HepG2 (cell line): ENCODE measurements around the gene SNCA. TPM values are rescaled to one million over a fixed set of nuclear protein-coding genes. Genes with fewer than 3 reads are reported as not detected.

ENCODE experiments used
- ATAC-seq: fragments of 200-7000 bp; cut with Tn5 transposase; 3 replicates; pipeline ENCODE4 v1.9.1; 2020; ENCODE audit warnings: mild to moderate bottlenecking, moderate library complexity
- BruUV-seq: library from RNA; stranded (reverse); fragments of 400-500 nt; replicated peaks from 2 replicates; lab custom pipeline; 2021; lab: Mats Ljungman, UMichigan
- CTCF ChIA-PET: fragments of 300-600 bp; formaldehyde crosslinking; extraction: SDS; loops from one replicate; lab custom pipeline; 2021; ENCODE audit warnings: low total read pairs, inconsistent platforms, low intra/inter-chr PET ratio; lab: Yijun Ruan, JAX
- POLR2A ChIA-PET: fragments of 350-600 bp; sonication (Branson Sonifier 250); formaldehyde crosslinking; loops from one replicate; lab custom pipeline; 2020; ENCODE audit warnings: antibody characterized with exemption, inconsistent platforms; lab: Yijun Ruan, JAX
- DNase-seq: peaks from one replicate; pipeline ENCODE4 v3.0.0-alpha.2; 2015; ENCODE audit warnings: low spot score
- FAIRE-seq: peaks from 3 replicates; lab custom pipeline; 2011; peaks lifted over from hg19 to GRCh38; lab: Jason Lieb, UNC
- H2AFZ ChIP-seq: one replicate; pipeline ENCODE4 v1.6.1; 2011; ENCODE audit warnings: low read length, inconsistent platforms
- H3K27ac ChIP-seq: fragments of 300-600 bp; 3 replicates; pipeline ENCODE4 v1.8.0; 2011; ENCODE audit warnings: mixed run types, mild to moderate bottlenecking, mixed read lengths, low read length, inconsistent platforms; ENCODE audit not compliant: insufficient read depth; ENCODE audit errors: extremely low read length
- H3K27me3 ChIP-seq, 2 experiments: fragments of 200-600 bp in 1 of 2; 2 replicates in 1 of 2; 3 replicates in 1 of 2; pipeline versions ENCODE4 v1.6.0 to v1.8.0; 2011; ENCODE audit warnings: low read length in 2 of 2, mild to moderate bottlenecking in 2 of 2, moderate library complexity in 2 of 2, inconsistent platforms in 1 of 2; ENCODE audit not compliant: insufficient read depth in 2 of 2, control insufficient read depth in 1 of 2
- H3K36me3 ChIP-seq, 2 experiments: fragments of 200-600 bp in 1 of 2; replicated peaks in 1 of 2; 2 replicates in 1 of 2; 3 replicates in 1 of 2; pipeline versions ENCODE4 v1.5.1 to v1.8.0; 2011; ENCODE audit warnings: low read length in 2 of 2, inconsistent platforms in 1 of 2; ENCODE audit not compliant: insufficient read depth in 2 of 2, control insufficient read depth in 1 of 2
- H3K4me1 ChIP-seq: 2 replicates; pipeline ENCODE4 v1.5.1; 2012; ENCODE audit warnings: low read length, inconsistent platforms; ENCODE audit not compliant: insufficient read depth
- H3K4me2 ChIP-seq: 2 replicates; pipeline ENCODE4 v1.6.0; 2011; ENCODE audit warnings: low read depth, low read length, inconsistent platforms
- H3K4me3 ChIP-seq, 3 experiments: fragments of 200-600 bp in 1 of 3; sonication (generic), shearing (Covaris generic) in 1 of 3; replicated peaks in 1 of 3; 2 replicates each; pipeline ENCODE4 v1.5.1; 2011 to 2016; ENCODE audit warnings: low read length in 3 of 3, inconsistent platforms in 2 of 3, low read depth in 2 of 3, mild to moderate bottlenecking in 2 of 3, control low read depth in 1 of 3, mixed read lengths in 1 of 3; ENCODE audit not compliant: insufficient read depth in 1 of 3
- H3K79me2 ChIP-seq: one replicate; pipeline ENCODE4 v1.6.1; 2011; ENCODE audit warnings: low read length, inconsistent platforms; ENCODE audit not compliant: insufficient read depth
- H3K9ac ChIP-seq: 2 replicates; pipeline ENCODE4 v1.6.0; 2011; ENCODE audit warnings: mild to moderate bottlenecking, low read depth, low read length, inconsistent platforms; ENCODE audit not compliant: insufficient read depth
- H3K9me3 ChIP-seq: 2 replicates; pipeline ENCODE4 v1.5.1; 2012; ENCODE audit warnings: mild to moderate bottlenecking, low read length
- H4K20me1 ChIP-seq: 2 replicates; pipeline ENCODE4 v1.6.0; 2011; ENCODE audit warnings: inconsistent platforms, mild to moderate bottlenecking, low read length, moderate library complexity; ENCODE audit not compliant: insufficient read depth
- DMAP1 ChIP-seq: IDR thresholded peaks from 2 replicates; pipeline ENCODE4 v1.6.1; 2016
- FOSL2 ChIP-seq: sonication (generic); formaldehyde crosslinking; IDR thresholded peaks from 2 replicates; pipeline ENCODE4 v1.4.0; 2020; ENCODE audit warnings: missing genetic modification reagents
- IRF2 ChIP-seq: IDR thresholded peaks from 2 replicates; pipeline ENCODE4 v1.6.1; 2018; ENCODE audit warnings: missing genetic modification reagents, missing compliant biosample characterization
- PLRG1 ChIP-seq: fragments of 450-650 bp; conservative IDR thresholded peaks from 2 replicates; pipeline ENCODE4 v1.6.1; 2016
- SMAD9 ChIP-seq: sonication (generic); formaldehyde crosslinking; IDR thresholded peaks from 2 replicates; pipeline ENCODE4 v1.5.1; 2020; ENCODE audit warnings: mild to moderate bottlenecking, missing genetic modification reagents
- ZEB1 ChIP-seq: IDR thresholded peaks from 2 replicates; pipeline ENCODE4 v1.6.1; 2012; ENCODE audit warnings: mild to moderate bottlenecking, low read depth, inconsistent platforms; ENCODE audit not compliant: insufficient replicate concordance
- ZZZ3 ChIP-seq: sonication (generic); formaldehyde crosslinking; IDR thresholded peaks from 2 replicates; pipeline ENCODE4 v1.4.0; 2020; ENCODE audit warnings: missing genetic modification reagents, mild to moderate bottlenecking, borderline replicate concordance
- WGBS: methylation state at CpG from one replicate; pipeline ENCODE4 v1.1.6; 2017; ENCODE audit warnings: low lambda C conversion rate; 5-methylcytosine and 5-hydroxymethylcytosine counted together
- in situ Hi-C: cut with HindIII; loops from 2 replicates; pipeline ENCODE4 v1.10.0; 2017; ENCODE audit warnings: low pct_unique_long_range_greater_than_20kb; ENCODE audit not compliant: extremely low pct_ligation_motif_present
- intact Hi-C: fragments of 100-400 bp; cut with micrococcal nuclease; formaldehyde crosslinking; loops from one replicate; pipeline ENCODE4 v1.10.0; 2022; ENCODE audit not compliant: unreplicated experiment
- polyA plus RNA-seq, 8 experiments: library from polyadenylated mRNA; depleted of rRNA in 3 of 8; stranded (reverse) in 7 of 8; unstranded in 1 of 8; fragments of >200 nt; fragmentation: Illumina TruSeq in 4 of 8; extraction: Trizol in 4 of 8; gene quantifications; 2 replicates each; pipeline versions ENCODE4 v1.2.1 to v1.2.3, GENCODE V29; 2011 to 2016; ENCODE audit warnings: low read depth in 4 of 8, missing spikeins in 1 of 8, mixed read lengths in 1 of 8; ENCODE audit not compliant: insufficient read depth in 1 of 8
- total RNA-seq, 5 experiments: library from RNA; depleted of rRNA; stranded (reverse); fragments of >200 nt; fragmentation: Illumina TruSeq; extraction: Trizol; gene quantifications; 2 replicates each; pipeline ENCODE4 v1.2.3, GENCODE V29; 2016; ENCODE audit warnings: low read depth in 1 of 5
- TF ChIP-seq, protein P1 (sequence below): sonication (generic); formaldehyde crosslinking; IDR thresholded peaks from 2 replicates; pipeline ENCODE4 v1.4.0; 2020; ENCODE audit warnings: missing genetic modification reagents, mild to moderate bottlenecking, borderline replicate concordance
- TF ChIP-seq, protein P2 (sequence below): sonication (generic); formaldehyde crosslinking; IDR thresholded peaks from 2 replicates; pipeline ENCODE4 v1.4.0; 2020; ENCODE audit warnings: mild to moderate bottlenecking, missing genetic modification reagents
- TF ChIP-seq, protein P3 (sequence below): sonication (generic); formaldehyde crosslinking; IDR thresholded peaks from 2 replicates; pipeline ENCODE4 v1.5.0; 2020; ENCODE audit warnings: mild to moderate bottlenecking, missing genetic modification reagents
- TF ChIP-seq, protein P4 (sequence below): sonication (generic); formaldehyde crosslinking; IDR thresholded peaks from 2 replicates; pipeline ENCODE4 v1.8.1; 2022; ENCODE audit warnings: low read depth, mild to moderate bottlenecking, missing genetic modification reagents

Gene SNCA
- total and polyA plus RNA-seq, 2 of the 13 experiments (the other 11 are each of a cell fraction or from before 2014, with no cell fraction given), result not detected

DNA sequence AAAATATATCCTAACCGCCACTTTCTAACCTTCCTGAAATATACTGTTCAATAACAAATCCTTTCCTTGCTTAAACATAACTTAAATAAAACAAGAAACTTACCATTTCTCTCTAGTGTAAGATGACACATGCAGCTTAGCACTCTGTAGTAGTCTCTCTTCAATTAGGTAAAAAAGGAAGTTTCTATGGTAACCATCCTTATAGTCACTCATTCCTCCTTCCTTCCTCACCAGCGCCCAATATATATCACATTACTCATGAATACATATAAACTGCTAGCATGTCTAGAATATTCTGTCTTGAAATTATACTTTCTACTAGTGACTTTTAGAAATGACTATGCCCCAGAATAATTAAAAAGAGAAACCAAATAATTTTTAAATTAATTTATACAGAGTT is 112.2 kb downstream of the SNCA start (continued):
- TF ChIP-seq, protein P1, sequence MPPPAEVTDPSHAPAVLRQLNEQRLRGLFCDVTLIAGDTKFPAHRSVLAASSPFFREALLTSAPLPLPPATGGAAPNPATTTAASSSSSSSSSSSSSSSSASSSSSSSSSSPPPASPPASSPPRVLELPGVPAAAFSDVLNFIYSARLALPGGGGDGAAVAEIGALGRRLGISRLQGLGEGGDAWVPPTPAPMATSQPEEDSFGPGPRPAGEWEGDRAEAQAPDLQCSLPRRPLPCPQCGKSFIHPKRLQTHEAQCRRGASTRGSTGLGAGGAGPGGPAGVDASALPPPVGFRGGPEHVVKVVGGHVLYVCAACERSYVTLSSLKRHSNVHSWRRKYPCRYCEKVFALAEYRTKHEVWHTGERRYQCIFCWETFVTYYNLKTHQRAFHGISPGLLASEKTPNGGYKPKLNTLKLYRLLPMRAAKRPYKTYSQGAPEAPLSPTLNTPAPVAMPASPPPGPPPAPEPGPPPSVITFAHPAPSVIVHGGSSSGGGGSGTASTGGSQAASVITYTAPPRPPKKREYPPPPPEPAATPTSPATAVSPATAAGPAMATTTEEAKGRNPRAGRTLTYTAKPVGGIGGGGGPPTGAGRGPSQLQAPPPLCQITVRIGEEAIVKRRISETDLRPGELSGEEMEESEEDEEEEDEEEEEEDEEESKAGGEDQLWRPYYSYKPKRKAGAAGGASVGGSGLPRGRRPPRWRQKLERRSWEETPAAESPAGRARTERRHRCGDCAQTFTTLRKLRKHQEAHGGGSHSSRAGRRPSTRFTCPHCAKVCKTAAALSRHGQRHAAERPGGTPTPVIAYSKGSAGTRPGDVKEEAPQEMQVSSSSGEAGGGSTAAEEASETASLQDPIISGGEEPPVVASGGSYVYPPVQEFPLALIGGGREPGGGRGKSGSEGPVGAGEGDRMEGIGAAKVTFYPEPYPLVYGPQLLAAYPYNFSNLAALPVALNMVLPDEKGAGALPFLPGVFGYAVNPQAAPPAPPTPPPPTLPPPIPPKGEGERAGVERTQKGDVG, result no peak
- no peak for TF ChIP-seq ZZZ3 (CRISPR knock-in tag)
- TF ChIP-seq DMAP1 (CRISPR knock-in tag), result no peak

DNA sequence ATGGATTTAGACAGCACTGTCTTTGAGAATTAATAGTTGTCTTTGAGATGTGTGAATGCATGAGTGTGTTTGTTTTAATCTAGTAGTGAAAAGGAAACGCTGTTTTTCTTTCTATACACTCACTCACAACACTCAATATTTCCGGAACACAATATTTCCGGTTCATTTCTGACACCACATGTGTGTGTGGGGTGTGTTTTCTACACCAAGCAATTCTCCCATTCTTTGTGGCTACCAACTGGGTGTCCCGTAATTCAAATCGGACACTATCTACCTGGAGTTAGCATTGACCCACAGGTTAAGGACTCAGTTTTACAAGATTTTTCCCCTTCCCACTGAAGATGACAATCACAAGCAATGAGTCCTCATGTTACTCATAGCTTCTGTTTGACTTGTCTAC is 113.9 kb downstream of the SNCA start:
- CTCF ChIA-PET, result no interaction called here
- POLR2A ChIA-PET, result no interaction called here
- H2AFZ ChIP-seq, result no peak overlapping the region
- intact Hi-C loops, result no loop called here
- DNase-seq (no peak), ATAC-seq (no peak), FAIRE-seq (no peak)
- H3K4me2 ChIP-seq, result no peak overlapping the region
- H4K20me1 ChIP-seq, result no peaks in the 10 kb centered on the region
- H3K4me3 ChIP-seq, result no peak overlapping the region
- no peaks in the 10 kb centered on the region for H3K36me3 ChIP-seq
- H3K79me2 ChIP-seq, result no peaks in the 10 kb centered on the region
- H3K27me3 ChIP-seq, result no peaks in the 10 kb centered on the region
- no peak overlapping the region for H3K9ac ChIP-seq
- no TSS peak for BruUV-seq
- in situ Hi-C loops, result no loop called here
- no peaks in the 10 kb centered on the region for H3K9me3 ChIP-seq
- no peaks in the 10 kb centered on the region for H3K4me1 ChIP-seq
- WGBS, result 58% methylated on average over 5 of the region's 5 CpGs
- H3K27ac ChIP-seq, result no peak overlapping the region
- TF ChIP-seq, protein P2, sequence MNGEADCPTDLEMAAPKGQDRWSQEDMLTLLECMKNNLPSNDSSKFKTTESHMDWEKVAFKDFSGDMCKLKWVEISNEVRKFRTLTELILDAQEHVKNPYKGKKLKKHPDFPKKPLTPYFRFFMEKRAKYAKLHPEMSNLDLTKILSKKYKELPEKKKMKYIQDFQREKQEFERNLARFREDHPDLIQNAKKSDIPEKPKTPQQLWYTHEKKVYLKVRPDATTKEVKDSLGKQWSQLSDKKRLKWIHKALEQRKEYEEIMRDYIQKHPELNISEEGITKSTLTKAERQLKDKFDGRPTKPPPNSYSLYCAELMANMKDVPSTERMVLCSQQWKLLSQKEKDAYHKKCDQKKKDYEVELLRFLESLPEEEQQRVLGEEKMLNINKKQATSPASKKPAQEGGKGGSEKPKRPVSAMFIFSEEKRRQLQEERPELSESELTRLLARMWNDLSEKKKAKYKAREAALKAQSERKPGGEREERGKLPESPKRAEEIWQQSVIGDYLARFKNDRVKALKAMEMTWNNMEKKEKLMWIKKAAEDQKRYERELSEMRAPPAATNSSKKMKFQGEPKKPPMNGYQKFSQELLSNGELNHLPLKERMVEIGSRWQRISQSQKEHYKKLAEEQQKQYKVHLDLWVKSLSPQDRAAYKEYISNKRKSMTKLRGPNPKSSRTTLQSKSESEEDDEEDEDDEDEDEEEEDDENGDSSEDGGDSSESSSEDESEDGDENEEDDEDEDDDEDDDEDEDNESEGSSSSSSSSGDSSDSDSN (CRISPR knock-in tag), result no peak
- TF ChIP-seq PLRG1, result no peak
- TF ChIP-seq, protein P3, sequence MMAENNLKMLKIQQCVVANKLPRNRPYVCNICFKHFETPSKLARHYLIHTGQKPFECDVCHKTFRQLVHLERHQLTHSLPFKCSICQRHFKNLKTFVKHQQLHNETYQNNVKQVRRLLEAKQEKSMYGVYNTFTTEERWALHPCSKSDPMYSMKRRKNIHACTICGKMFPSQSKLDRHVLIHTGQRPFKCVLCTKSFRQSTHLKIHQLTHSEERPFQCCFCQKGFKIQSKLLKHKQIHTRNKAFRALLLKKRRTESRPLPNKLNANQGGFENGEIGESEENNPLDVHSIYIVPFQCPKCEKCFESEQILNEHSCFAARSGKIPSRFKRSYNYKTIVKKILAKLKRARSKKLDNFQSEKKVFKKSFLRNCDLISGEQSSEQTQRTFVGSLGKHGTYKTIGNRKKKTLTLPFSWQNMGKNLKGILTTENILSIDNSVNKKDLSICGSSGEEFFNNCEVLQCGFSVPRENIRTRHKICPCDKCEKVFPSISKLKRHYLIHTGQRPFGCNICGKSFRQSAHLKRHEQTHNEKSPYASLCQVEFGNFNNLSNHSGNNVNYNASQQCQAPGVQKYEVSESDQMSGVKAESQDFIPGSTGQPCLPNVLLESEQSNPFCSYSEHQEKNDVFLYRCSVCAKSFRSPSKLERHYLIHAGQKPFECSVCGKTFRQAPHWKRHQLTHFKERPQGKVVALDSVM (CRISPR knock-in tag), result no peak
- TF ChIP-seq ZEB1, result no peak
- TF ChIP-seq IRF2, result no peak
- TF ChIP-seq, protein P4, sequence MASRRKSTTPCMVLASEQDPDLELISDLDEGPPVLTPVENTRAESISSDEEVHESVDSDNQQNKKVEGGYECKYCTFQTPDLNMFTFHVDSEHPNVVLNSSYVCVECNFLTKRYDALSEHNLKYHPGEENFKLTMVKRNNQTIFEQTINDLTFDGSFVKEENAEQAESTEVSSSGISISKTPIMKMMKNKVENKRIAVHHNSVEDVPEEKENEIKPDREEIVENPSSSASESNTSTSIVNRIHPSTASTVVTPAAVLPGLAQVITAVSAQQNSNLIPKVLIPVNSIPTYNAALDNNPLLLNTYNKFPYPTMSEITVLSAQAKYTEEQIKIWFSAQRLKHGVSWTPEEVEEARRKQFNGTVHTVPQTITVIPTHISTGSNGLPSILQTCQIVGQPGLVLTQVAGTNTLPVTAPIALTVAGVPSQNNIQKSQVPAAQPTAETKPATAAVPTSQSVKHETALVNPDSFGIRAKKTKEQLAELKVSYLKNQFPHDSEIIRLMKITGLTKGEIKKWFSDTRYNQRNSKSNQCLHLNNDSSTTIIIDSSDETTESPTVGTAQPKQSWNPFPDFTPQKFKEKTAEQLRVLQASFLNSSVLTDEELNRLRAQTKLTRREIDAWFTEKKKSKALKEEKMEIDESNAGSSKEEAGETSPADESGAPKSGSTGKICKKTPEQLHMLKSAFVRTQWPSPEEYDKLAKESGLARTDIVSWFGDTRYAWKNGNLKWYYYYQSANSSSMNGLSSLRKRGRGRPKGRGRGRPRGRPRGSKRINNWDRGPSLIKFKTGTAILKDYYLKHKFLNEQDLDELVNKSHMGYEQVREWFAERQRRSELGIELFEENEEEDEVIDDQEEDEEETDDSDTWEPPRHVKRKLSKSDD (CRISPR knock-in tag), result no peak
- TF ChIP-seq FOSL2 (CRISPR knock-in tag), result no peak
- no peak for TF ChIP-seq SMAD9 (CRISPR knock-in tag)
